GM12878 (cell line): ENCODE measurements around the gene YPEL3. TPM values are rescaled to one million over a fixed set of nuclear protein-coding genes. Genes with fewer than 3 reads are reported as not detected.

Experiments used
- ATAC-seq: fragments of 200-7000 bp; cut with Tn5 transposase; 3 replicates; pipeline ENCODE4 v1.9.1; 2020; ENCODE audit warnings: mild to moderate bottlenecking, moderate library complexity
- BruUV-seq: library from RNA; stranded (reverse); fragments of 400-500 nt; replicated peaks from 2 replicates; lab custom pipeline; 2021; lab: Mats Ljungman, UMichigan
- CTCF ChIA-PET: fragments of 300-600 bp; sonication (Branson Sonifier 250); formaldehyde crosslinking; extraction: SDS; loops from one replicate; lab custom pipeline; 2021; ENCODE audit warnings: inconsistent platforms; lab: Yijun Ruan, JAX
- POLR2A ChIA-PET: fragments of 350-600 bp; formaldehyde crosslinking; extraction: SDS; loops from one replicate; lab custom pipeline; 2021; ENCODE audit warnings: inconsistent platforms; lab: Charles Lee
- RAD21 ChIA-PET: fragments of 300-600 bp; sonication (Branson Sonifier 250); formaldehyde crosslinking; loops from one replicate; lab custom pipeline; 2023; ENCODE audit warnings: antibody characterized with exemption; ENCODE audit not compliant: unreplicated experiment; lab: Charles Lee
- SMC1A ChIA-PET: fragments of 300-600 bp; sonication (Branson Sonifier 250); formaldehyde crosslinking; loops from one replicate; lab custom pipeline; 2023; ENCODE audit not compliant: unreplicated experiment, uncharacterized antibody; lab: Charles Lee
- DNase-seq: peaks from one replicate; pipeline ENCODE4 v3.0.0-alpha.2; 2011; ENCODE audit warnings: low read depth, low spot score
- FAIRE-seq: peaks from 3 replicates; lab custom pipeline; 2011; peaks lifted over from hg19 to GRCh38; lab: Jason Lieb, UNC
- H2AFZ ChIP-seq: 2 replicates; pipeline ENCODE4 v1.6.0; 2011; ENCODE audit warnings: low read depth, low read length, control low read depth; ENCODE audit not compliant: control insufficient read depth
- H3K27ac ChIP-seq: 2 replicates; pipeline ENCODE4 v1.5.1; 2011; ENCODE audit warnings: control low read depth; ENCODE audit not compliant: control insufficient read depth, insufficient read depth
- H3K27me3 ChIP-seq, 2 experiments: replicated peaks in 1 of 2; 2 replicates each; pipeline versions ENCODE4 v1.6.0 to v1.6.1; 2011; ENCODE audit warnings: low read length in 1 of 2; ENCODE audit not compliant: control insufficient read depth in 2 of 2, insufficient read depth in 2 of 2
- H3K36me3 ChIP-seq, 2 experiments: 2 replicates each; pipeline ENCODE4 v1.5.1; 2011; ENCODE audit warnings: low read length in 1 of 2; ENCODE audit not compliant: control insufficient read depth in 2 of 2, insufficient read depth in 2 of 2
- H3K4me1 ChIP-seq: 2 replicates; pipeline ENCODE4 v1.6.1; 2011; ENCODE audit warnings: mild to moderate bottlenecking, low read length, moderate library complexity, mixed read lengths; ENCODE audit not compliant: control insufficient read depth, insufficient read depth
- H3K4me2 ChIP-seq: 2 replicates; pipeline ENCODE4 v1.6.0; 2011; ENCODE audit warnings: control low read depth; ENCODE audit not compliant: control insufficient read depth, insufficient read depth
- H3K4me3 ChIP-seq: fragments of 200-600 bp; sonication (generic); 2 replicates; pipeline ENCODE4 v1.5.1; 2016
- H3K79me2 ChIP-seq: 2 replicates; pipeline ENCODE4 v1.6.0; 2011; ENCODE audit warnings: low read length; ENCODE audit not compliant: control insufficient read depth, insufficient read depth
- H3K9ac ChIP-seq: 2 replicates; pipeline ENCODE4 v1.8.0; 2011; ENCODE audit warnings: low read length, control low read depth, mixed read lengths; ENCODE audit not compliant: control insufficient read depth, insufficient read depth
- H3K9me3 ChIP-seq: replicated peaks from 3 replicates; pipeline ENCODE4 v1.5.1; 2011; ENCODE audit warnings: mild to moderate bottlenecking, low read length; ENCODE audit not compliant: control insufficient read depth, insufficient read depth
- H4K20me1 ChIP-seq: 2 replicates; pipeline ENCODE4 v1.6.0; 2011; ENCODE audit not compliant: control insufficient read depth, insufficient read depth
- BCL3 ChIP-seq: IDR thresholded peaks from 2 replicates; pipeline ENCODE4 v1.6.1; 2011; ENCODE audit warnings: borderline replicate concordance, low read depth, mild to moderate bottlenecking, moderate library complexity, low read length; ENCODE audit not compliant: insufficient read depth, poor library complexity, severe bottlenecking
- CEBPB ChIP-seq, 2 experiments: fragments of 150-350 bp in 1 of 2; IDR thresholded peaks; 2 replicates each; pipeline ENCODE4 v1.6.1; 2012 to 2014; ENCODE audit warnings: low read depth in 2 of 2, low read length in 2 of 2, borderline replicate concordance in 1 of 2, inconsistent platforms in 1 of 2
- CREB1 ChIP-seq: IDR thresholded peaks from 2 replicates; pipeline ENCODE4 v1.6.1; 2012; ENCODE audit warnings: low read depth, mild to moderate bottlenecking, inconsistent platforms
- EED ChIP-seq: sonication (generic); IDR thresholded peaks from 2 replicates; pipeline ENCODE4 v1.6.1; 2016; ENCODE audit warnings: antibody characterized with exemption, low read depth
- EGR1 ChIP-seq, 2 experiments: IDR thresholded peaks; 1 replicate in 1 of 2; 2 replicates in 1 of 2; pipeline ENCODE4 v1.6.1; 2011 to 2012; ENCODE audit warnings: low read depth in 2 of 2, low read length in 2 of 2, borderline replicate concordance in 1 of 2, mild to moderate bottlenecking in 1 of 2, moderate library complexity in 1 of 2
- MLLT1 ChIP-seq: fragments of 450-650 bp; IDR thresholded peaks from 2 replicates; pipeline ENCODE4 v1.6.1; 2016; ENCODE audit warnings: mild to moderate bottlenecking
- NRF1 ChIP-seq: conservative IDR thresholded peaks from 2 replicates; pipeline ENCODE4 v1.6.1; 2011; ENCODE audit warnings: mild to moderate bottlenecking, low read depth, low read length, improper control_type of control experiment
- RBBP5 ChIP-seq: fragments of 200-600 bp; sonication (generic); conservative IDR thresholded peaks from 2 replicates; pipeline ENCODE4 v1.6.1; 2016
- RUNX3 ChIP-seq: IDR thresholded peaks from 2 replicates; pipeline ENCODE4 v1.6.1; 2012; ENCODE audit warnings: low read length, inconsistent platforms
- STAT3 ChIP-seq: IDR thresholded peaks from 2 replicates; pipeline ENCODE4 v1.6.1; 2011; ENCODE audit warnings: low read depth, low read length, improper control_type of control experiment
- USF1 ChIP-seq: IDR thresholded peaks from 2 replicates; pipeline ENCODE4 v1.6.1; 2011; ENCODE audit warnings: borderline replicate concordance, low read depth, mild to moderate bottlenecking, moderate library complexity, mixed read lengths, low read length; ENCODE audit not compliant: insufficient read depth; ENCODE audit errors: extremely low read length
- ZNF687 ChIP-seq: fragments of 450-650 bp; IDR thresholded peaks from 2 replicates; pipeline ENCODE4 v1.6.1; 2017; ENCODE audit warnings: mild to moderate bottlenecking, moderate library complexity
- WGBS: methylation state at CpG from one replicate; pipeline ENCODE4 v1.1.6; 2016; ENCODE audit warnings: low lambda C conversion rate; ENCODE audit not compliant: insufficient replicate concordance, insufficient coverage; ENCODE audit errors: missing lambda C conversion rate; 5-methylcytosine and 5-hydroxymethylcytosine counted together
- in situ Hi-C: fragments of 300-500 bp; cut with MboI; formaldehyde crosslinking; loops from 9 replicates; pipeline ENCODE4 v1.14.3; 2018; ENCODE audit warnings: mixed read lengths
- intact Hi-C: fragments of 100-400 bp; cut with micrococcal nuclease; formaldehyde crosslinking; loops from one replicate; pipeline ENCODE4 v1.14.2; 2022; ENCODE audit not compliant: unreplicated experiment
- polyA plus RNA-seq, 11 experiments: library from polyadenylated mRNA; depleted of rRNA in 4 of 11; unstranded in 6 of 11; stranded (reverse) in 5 of 11; fragments of >200 nt; fragmentation: Nextera tagmentation in 4 of 11; fragmentation: Illumina TruSeq in 1 of 11; extraction: Ambion mirVana in 4 of 11; extraction: Trizol in 1 of 11; gene quantifications; 1 replicate in 1 of 11; 2 replicates in 10 of 11; pipeline versions ENCODE4 v1.2.1 to v1.2.3, GENCODE V29; 2011 to 2016; ENCODE audit warnings: inconsistent platforms in 2 of 11, missing spikeins in 2 of 11, low read depth in 1 of 11
- total RNA-seq, 4 experiments: library from RNA; depleted of rRNA in 3 of 4; stranded (reverse); fragments of >200 nt in 3 of 4; fragmentation: Illumina TruSeq in 1 of 4; extraction: Trizol in 1 of 4; gene quantifications; 2 replicates each; pipeline versions ENCODE4 v1.2.1 to v1.2.3, GENCODE V29; 2013 to 2021

Gene YPEL3
- total and polyA plus RNA-seq, 10 of the 15 experiments (the other 5 are each of a cell fraction or from before 2014, with no cell fraction given), result 1.3 to 22.0 (median 12.1) TPM

- H3K4me3 ChIP-seq, result no peak overlapping the region
- H3K36me3 ChIP-seq, result no peaks in the 10 kb centered on the region
- H4K20me1 ChIP-seq, result no peaks in the 10 kb centered on the region
- RAD21 ChIA-PET, result interaction anchor here (1.3 to 2.0 kb wide), 4 partner anchors 11 to 37 kb away, joined by 8 to 12 read pairs (median 8); partner anchors contain the start of genes ALDOA and TBX6
- H3K79me2 ChIP-seq, result no peaks in the 10 kb centered on the region
- SMC1A ChIA-PET, result interaction anchor here (1.4 kb wide), 1 partner anchor 11 kb away, joined by 4 read pairs; the partner anchor contains the start of gene ALDOA
- in situ Hi-C loops, result no loop called here
- H3K9ac ChIP-seq, result no peak overlapping the region
- DNase-seq (no peak), ATAC-seq (no peak), FAIRE-seq (no peak)
- no peaks in the 10 kb centered on the region for H3K9me3 ChIP-seq
- CTCF ChIA-PET, result interaction anchor here (0.6 to 4.8 kb wide), 14 partner anchors 11 to 177 kb away, joined by 3 to 51 read pairs (median 4); partner anchors contain the start of genes ALDOA, CORO1A, KCTD13 and SEZ6L2
- intact Hi-C loops, result no loop called here
- no peak overlapping the region for H3K27ac ChIP-seq
- WGBS, result 56% methylated on average over 8 of the region's 8 CpGs
- H3K27me3 ChIP-seq, result no peaks in the 10 kb centered on the region
- TF ChIP-seq EGR1 (IDR thresholded peaks at IDR 0.05; ENCODE audit: borderline replicate concordance in 1 of 2, low read depth in 2 of 2, low read length in 2 of 2), result no peak
- no peak for TF ChIP-seq CEBPB (IDR thresholded peaks at IDR 0.05; ENCODE audit: borderline replicate concordance in 1 of 2, low read depth in 2 of 2, low read length in 2 of 2)
- no peak for TF ChIP-seq RBBP5
- no peak for TF ChIP-seq USF1
- no peak for TF ChIP-seq STAT3
- no peak for TF ChIP-seq MLLT1
- no peak for TF ChIP-seq ZNF687
- TF ChIP-seq RUNX3, result no peak
- TF ChIP-seq BCL3, result no peak
- no peak for TF ChIP-seq EED
- no peak for TF ChIP-seq CREB1
- no peak for TF ChIP-seq NRF1
- H3K4me1 ChIP-seq, result peaks cover 3% of the 10 kb centered on the region; the same call in 1 of the 2 replicates
- BruUV-seq, result no TSS peak
- H2AFZ ChIP-seq, result no peak overlapping the region
- POLR2A ChIA-PET, result interaction anchor here (0.6 to 2.1 kb wide), 4 partner anchors 9 to 94 kb away, joined by 5 to 9 read pairs (median 6); partner anchors contain the start of genes ALDOA and TBX6
- H3K4me2 ChIP-seq, result no peak overlapping the region
Observed at GRCh38 chr16:30054451-30054850, 41.6 kb downstream of the YPEL3 start.
